Measurements from ENCODE around the gene PARP11.
A peak's percentile ranks its signal among the peaks of the same experiment; 100 is the strongest.

PARP11 gene

DNA sequence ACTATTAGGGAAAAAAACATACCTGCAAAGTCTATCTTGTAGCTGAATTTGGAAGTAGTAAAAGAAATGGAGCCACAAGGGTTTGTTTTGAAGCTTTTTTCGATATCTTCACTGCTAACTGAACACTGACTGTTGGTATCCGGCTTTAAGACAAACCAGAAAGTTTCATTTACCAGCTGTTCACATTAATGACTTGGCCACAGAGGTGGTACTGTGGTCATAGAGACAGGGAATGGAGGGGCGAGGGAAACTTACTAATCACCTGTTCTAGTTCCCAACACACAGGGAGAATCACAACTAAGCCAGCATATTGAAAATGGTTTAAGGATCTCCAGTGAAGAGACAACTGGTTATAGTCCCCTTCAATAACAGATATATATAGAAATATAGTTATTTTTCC is 44.3 kb downstream of the PARP11 start:
- no peak for DNase-seq (ENCODE audit: low read depth)
- TF ChIP-seq, protein P1, sequence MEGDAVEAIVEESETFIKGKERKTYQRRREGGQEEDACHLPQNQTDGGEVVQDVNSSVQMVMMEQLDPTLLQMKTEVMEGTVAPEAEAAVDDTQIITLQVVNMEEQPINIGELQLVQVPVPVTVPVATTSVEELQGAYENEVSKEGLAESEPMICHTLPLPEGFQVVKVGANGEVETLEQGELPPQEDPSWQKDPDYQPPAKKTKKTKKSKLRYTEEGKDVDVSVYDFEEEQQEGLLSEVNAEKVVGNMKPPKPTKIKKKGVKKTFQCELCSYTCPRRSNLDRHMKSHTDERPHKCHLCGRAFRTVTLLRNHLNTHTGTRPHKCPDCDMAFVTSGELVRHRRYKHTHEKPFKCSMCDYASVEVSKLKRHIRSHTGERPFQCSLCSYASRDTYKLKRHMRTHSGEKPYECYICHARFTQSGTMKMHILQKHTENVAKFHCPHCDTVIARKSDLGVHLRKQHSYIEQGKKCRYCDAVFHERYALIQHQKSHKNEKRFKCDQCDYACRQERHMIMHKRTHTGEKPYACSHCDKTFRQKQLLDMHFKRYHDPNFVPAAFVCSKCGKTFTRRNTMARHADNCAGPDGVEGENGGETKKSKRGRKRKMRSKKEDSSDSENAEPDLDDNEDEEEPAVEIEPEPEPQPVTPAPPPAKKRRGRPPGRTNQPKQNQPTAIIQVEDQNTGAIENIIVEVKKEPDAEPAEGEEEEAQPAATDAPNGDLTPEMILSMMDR (IDR thresholded peaks at IDR 0.05; ENCODE audit: low read length, missing control alignments): no peak
- H3K4me3 ChIP-seq (replicated peaks; ENCODE audit: low read depth, low read length): no peak overlapping the region

DNA sequence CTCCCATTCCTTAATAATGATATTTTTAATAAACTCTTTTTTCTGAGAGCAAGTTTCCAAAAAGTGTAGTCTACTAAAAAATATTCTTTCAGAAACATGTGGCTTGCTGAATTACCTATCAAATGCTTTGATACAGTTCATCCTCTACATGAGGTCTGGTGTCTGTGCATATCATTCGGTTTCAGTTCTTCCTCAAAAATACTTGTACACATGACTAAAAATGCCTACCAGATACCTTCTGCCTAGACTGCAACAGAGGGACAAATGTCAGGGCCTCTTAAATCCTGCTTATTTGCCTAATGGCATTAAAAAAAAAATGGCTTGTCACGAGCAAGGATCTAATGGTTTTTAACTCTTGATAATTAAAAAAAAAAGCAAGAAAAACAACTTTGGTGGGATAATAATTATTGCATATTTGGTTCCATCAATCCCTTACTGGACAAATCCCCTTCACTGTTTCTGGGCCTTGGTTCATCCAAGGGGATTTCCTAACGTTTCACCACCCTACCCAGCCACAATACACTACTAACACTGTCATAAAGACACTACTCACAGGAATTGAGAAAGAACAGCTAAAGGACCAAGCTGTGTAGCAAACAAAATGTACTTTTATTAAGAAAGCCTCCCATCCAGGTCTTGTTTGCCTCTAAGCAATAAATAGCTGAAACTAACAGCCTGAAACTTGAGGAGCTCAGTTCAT is 45.7 kb downstream of the PARP11 start:
- TF ChIP-seq, protein P1 (IDR thresholded peaks at IDR 0.05; ENCODE audit: low read length, missing control alignments): no peak
- no peak for DNase-seq (ENCODE audit: low read depth)

GRCh38 chr12:3821441-3821840 is 51.8 kb downstream of the PARP11 start:
- DNase-seq (ENCODE audit: low read depth): no peak
- TF ChIP-seq, protein P1 (IDR thresholded peaks at IDR 0.05; ENCODE audit: low read length, missing control alignments): no peak
- H3K4me3 ChIP-seq (replicated peaks; ENCODE audit: low read depth, low read length): no peak overlapping the region

More for the DNA sequence above, 45.7 kb downstream of the PARP11 start:
- no peak overlapping the region for H3K4me3 ChIP-seq (replicated peaks; ENCODE audit: low read depth, low read length)

DNA sequence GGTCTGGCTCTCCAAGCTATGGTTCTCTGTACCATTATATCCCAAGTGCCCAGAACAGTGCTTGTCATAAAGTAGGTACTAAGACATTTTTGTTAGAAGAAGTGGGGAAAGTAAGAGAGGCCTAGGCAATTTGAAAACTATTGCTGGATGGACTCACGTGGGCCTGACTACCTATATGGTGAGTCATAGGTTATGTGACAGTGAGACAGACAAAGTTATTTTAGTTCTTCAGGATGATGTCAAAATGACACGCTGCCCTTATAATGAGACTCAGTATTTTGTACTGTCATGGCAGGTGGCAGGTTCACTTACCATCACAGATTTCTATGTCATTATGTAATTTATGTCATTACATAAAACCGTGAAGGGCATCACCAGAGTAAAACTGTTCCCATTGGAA is 53.1 kb downstream of the PARP11 start:
- H3K4me3 ChIP-seq (replicated peaks; ENCODE audit: low read depth, low read length): no peak overlapping the region
- peak; percentile 17 for DNase-seq (ENCODE audit: low read depth)
- TF ChIP-seq, protein P1 (IDR thresholded peaks at IDR 0.05; ENCODE audit: low read length, missing control alignments): no peak

- no peak for DNase-seq (ENCODE audit: low read depth)
- TF ChIP-seq, protein P1 (IDR thresholded peaks at IDR 0.05; ENCODE audit: low read length, missing control alignments): no peak
- no peak overlapping the region for H3K4me3 ChIP-seq (replicated peaks; ENCODE audit: low read depth, low read length)
Measured at GRCh38 chr12:3816266-3816665, 56.9 kb downstream of the PARP11 start.

DNA sequence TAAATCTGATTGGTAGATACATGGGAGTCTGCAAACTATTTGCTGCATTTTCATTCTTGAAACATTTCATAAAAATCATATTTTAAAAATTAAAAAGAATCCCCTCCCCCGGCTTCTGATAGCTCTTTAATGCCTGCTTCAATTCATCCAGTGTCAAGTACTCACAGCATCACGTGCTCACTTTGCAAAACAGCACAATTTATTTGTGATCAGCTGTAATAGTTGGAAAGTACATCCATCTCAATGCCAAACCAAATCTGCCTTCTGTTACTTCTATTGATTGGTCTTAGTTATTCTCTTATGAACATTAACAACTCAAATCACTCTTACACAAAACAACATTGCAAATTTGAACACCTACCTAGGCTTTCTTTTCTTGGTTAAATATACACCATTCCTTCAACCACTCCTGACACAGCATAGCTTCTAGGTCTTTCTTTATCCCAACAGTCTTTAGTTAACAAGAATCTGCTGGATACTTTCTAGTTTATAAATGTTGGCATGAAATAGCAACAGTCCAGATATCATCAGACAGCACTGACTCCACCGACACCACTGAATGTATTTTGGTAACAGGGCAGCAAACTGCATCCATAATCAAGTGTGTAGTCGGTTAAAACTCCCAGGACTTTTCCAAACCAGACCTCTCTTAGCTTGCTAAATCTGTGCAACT is 58.0 kb downstream of the PARP11 start:
- DNase-seq (ENCODE audit: low read depth): no peak
- H3K4me3 ChIP-seq (replicated peaks; ENCODE audit: low read depth, low read length): no peak overlapping the region
- TF ChIP-seq, protein P1 (IDR thresholded peaks at IDR 0.05; ENCODE audit: low read length, missing control alignments): no peak

All from fibroblast of pulmonary artery (primary cell).